ENCODE measurements around the gene DENND1A.

DNA sequence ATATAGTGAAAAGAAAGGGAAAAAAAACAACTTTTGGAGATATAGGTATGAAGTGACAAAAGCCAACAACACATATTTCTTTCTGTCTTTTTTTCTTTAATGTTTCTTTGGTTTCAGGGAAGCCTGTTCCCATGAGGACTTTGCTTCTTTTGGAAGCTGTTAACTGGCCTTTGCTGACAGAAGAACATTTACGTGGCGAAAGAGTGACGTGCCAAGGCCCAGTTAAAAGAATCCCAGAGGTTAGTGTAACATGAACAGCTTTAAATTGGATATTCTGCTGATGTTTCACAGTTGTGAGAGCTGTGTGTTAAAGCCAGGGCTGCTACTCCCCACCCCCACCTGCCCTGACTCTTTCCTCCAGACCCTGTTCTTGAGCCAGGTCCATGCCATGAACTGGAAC, 298.1 kb downstream of the DENND1A start:
- TF ChIP-seq, protein P1, sequence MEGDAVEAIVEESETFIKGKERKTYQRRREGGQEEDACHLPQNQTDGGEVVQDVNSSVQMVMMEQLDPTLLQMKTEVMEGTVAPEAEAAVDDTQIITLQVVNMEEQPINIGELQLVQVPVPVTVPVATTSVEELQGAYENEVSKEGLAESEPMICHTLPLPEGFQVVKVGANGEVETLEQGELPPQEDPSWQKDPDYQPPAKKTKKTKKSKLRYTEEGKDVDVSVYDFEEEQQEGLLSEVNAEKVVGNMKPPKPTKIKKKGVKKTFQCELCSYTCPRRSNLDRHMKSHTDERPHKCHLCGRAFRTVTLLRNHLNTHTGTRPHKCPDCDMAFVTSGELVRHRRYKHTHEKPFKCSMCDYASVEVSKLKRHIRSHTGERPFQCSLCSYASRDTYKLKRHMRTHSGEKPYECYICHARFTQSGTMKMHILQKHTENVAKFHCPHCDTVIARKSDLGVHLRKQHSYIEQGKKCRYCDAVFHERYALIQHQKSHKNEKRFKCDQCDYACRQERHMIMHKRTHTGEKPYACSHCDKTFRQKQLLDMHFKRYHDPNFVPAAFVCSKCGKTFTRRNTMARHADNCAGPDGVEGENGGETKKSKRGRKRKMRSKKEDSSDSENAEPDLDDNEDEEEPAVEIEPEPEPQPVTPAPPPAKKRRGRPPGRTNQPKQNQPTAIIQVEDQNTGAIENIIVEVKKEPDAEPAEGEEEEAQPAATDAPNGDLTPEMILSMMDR (IDR thresholded peaks at IDR 0.05; ENCODE audit: insufficient read depth, low read length, poor library complexity, severe bottlenecking), result no peak
- TF ChIP-seq EZH2phosphoT487 (conservative IDR thresholded peaks at IDR 0.05; ENCODE audit: low read length), result no peak

Measured in SU-DHL-6 (cell line).